Measurements from ENCODE around the gene NMNAT2.
"Not testable (repeated sequence)": the region's sequence is repeated elsewhere in the genome, so short reads cannot be mapped to it uniquely, and the experiment has no call there.

NMNAT2 gene

DNA sequence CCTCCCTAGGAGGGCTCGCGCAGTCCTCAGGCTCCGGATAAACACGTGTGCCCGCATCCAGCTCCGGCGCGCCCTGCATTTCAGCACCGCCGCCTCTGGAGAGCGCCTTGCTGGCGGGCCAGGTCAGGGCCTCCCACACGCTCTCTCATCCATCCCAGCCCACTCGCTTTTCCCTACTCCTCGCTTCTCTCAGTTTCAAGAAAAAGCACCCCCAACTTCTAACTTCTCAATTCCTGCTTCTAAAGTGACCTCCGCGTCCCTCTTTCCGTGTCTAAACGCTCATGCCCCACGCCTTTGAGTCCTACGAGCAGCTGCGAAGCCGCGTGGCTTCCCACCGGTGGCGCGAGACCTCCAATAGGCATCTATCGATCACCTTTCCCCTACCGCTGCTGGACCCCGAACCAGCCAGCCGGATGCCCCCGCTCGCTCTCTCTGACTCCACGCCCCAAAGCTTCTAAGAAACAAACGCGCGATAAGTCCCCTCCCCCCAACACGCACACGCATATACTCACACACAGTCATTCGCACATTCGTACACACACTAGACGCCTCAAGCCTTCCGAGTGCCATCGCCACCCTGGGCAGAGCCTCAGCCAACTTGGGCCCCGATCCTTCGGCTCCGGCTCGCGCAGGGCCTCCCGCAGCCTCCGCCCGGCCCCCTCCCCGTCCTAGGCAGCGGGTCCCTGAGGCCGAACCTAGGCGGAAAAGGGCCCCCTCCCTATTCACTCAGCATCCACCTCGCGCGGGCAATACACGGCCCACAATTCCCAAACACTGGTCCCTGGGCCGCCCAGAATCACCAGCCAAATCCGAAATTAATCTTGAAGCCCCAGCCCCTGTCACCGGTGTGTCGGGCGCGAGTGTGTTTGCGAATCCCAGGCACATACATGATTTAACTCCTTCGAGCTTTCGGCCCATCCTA lies 1.1 kb downstream of the NMNAT2 start:
- DNase-seq, result peak; percentile 48

- DNase-seq, result no peak
These were observed 3.8 kb downstream of the NMNAT2 start for GRCh38 chr1:183414365-183414764.

DNA sequence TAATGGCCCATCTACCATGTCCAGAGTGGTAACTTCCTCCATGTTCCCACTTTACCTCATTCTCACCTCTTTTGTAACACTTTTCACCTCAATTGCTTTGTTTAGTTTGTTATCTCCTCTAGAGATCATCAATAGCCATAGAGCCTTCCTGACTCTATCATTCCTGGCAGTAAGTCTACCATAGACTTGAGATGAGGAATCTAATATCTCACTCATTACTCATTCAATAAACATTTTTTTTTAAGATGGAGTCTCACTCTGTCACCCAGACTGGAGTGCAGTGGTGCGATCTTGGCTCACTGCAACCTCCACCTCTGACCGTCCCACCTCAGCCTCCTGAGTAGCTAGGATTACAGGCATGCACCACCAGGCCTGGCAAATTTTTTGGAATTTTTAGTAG lies 7.1 kb downstream of the NMNAT2 start:
- DNase-seq, result no peak

DNA sequence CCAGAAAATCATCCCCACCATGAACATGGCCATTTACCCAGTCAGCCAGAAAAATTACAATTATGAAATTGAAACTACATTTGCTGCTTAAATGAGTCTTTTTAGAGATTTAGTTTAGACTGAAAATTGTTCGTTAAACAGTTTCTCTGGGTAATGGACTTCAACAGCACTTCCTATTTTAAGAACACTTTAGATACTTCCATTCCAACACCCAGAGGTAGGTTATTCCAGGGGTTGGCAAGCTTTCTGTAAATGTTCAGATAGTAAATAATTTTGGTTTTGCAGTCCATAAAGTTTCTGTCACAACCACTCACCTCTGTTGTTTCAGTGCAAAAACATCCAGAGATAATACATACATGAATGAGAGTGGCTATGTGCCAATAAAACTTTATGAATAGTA lies 10.2 kb downstream of the NMNAT2 start:
- DNase-seq, result no peak

- no peak for DNase-seq
These were observed 10.7 kb downstream of the NMNAT2 start for GRCh38 chr1:183407474-183407873.

GRCh38 chr1:183404476-183404875 lies 13.7 kb downstream of the NMNAT2 start:
- DNase-seq, result peak; percentile 2

- no peak for DNase-seq
These were observed 14.7 kb downstream of the NMNAT2 start for GRCh38 chr1:183403498-183403897.

- DNase-seq, result not testable (repeated sequence)
These were observed 16.6 kb downstream of the NMNAT2 start for GRCh38 chr1:183401565-183401964.

DNA sequence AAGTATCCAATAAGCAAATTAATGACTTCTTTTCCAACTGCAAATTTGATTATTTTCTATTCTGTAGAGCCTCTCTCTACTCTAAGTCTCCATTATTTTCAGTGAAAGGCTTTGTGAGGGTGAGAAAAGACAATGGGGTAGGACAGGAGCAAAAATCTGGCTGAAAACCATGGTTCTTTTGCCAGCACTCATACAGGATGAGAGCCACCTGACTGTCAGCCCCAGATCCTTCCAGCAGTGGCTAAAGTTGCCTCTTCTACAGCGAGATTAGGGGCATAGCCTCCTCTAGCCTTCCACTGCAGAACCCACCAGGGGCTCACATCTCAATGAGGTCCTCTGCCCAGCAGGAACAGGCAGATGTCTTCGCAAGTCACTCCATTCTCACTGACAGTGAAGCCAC lies 23.7 kb downstream of the NMNAT2 start:
- DNase-seq, result no peak

DNA sequence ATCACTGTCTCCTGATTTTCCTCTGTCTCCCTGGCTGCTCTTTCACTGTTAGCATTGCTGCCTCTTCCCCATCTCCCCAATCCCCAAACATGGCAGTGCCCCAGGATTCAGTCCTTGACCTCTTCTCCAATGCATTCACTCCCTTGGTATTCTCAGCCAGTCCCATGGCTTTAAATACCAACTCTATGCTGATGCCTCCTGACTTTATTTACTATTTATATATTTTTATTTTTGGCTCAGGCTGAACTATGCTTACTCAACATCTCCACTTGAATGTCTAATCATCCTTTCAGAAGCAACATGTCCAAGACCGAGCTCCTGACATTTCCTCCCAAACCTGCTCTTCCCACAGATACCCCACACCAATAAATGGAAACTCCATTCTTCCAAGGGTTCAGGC lies 26.3 kb downstream of the NMNAT2 start:
- no peak for DNase-seq

DNA sequence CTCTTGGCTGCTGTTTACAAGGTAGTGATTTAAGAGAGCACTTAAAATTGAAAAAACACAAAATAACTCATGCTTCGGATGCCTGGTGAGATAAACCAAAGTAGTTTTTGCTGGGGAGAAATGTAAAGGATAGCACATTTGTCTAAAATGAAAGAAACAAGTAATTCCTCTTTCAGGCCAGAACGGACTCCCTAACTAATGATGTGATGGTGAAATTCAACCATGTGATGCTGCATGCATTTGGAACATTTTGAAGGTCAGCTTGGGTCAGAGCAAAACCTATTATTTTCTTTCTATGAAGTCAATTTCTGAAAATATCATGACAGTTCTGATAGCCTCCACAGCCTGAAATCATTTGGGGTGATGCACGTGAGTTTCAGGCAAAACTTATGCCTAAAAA lies 27.6 kb downstream of the NMNAT2 start:
- DNase-seq, result no peak

DNA sequence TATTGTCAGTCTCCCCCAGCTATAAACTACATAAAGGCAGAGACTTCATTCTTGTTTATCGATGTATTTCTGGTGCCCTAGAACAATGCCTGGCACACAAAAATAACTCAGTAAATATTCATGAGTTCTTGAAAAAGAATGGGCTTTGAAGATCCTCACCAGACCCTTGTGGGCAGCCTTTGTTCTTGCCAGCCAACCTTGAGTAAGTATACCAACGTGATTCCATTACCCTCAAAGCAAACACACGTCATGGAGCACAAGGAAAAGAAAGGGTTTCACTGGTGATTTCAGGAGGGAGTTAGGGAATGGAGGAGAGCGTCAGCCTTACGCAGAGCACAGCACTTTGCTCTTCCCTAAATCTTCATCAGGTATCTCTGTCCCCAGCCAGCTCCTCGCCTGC lies 29.4 kb downstream of the NMNAT2 start:
- no peak for DNase-seq

DNA sequence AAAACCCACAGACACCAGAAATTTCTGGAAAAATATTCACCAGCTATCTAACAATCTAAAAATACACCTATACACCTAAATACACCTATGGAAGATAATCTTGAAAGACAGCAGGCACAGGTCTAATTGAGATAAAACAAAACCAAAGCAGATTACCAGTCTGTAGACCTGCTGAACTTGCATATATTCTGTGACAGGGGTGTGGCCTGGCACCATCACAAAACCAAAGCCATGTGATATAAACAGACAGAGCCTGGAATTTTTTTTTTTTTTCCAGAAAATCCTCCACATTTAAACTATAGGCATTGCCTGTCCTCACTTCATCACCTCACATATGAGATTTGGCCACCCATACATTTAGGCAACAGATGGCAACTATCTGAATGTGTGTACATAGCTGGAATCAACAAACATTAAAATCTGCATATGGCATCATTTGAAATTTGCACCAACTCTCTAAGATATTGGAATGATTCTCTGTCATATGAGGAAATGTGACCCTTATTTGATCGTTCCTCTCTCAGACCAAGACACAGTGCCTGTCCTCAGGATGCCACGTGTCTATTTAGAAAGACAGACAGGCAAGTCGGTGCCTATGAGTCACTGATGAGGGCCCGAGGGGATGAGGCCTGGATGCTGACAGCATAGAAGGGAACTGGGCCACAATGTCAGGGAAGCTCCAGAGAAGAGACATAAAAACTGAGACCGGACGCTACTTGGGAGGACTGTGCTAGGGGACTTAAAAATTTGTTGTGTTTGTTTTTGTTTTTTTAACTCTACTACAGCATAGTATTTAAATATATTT lies 32.6 kb downstream of the NMNAT2 start:
- DNase-seq, result no peak

DNA sequence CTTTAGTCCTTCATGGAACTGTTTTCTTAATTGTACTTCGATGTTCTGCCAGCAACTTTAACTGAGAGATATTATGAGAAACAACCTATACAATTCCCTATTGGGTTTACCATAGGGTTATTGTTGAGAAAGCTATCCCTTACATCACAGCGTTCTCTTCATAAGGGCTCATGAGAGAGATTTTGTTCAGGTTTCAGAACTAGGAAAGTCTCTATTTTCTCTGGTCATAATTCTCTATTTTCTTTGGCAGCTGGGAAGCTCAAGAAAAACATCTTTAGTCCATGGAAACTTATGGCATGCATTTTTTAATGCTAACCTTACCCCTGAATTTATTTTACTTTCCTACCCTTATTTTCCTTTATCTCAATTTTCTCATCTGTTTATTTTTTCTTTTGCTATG lies 38.2 kb downstream of the NMNAT2 start:
- DNase-seq, result no peak

- DNase-seq, result no peak
These were observed 42.8 kb downstream of the NMNAT2 start for GRCh38 chr1:183375381-183375780.

DNA sequence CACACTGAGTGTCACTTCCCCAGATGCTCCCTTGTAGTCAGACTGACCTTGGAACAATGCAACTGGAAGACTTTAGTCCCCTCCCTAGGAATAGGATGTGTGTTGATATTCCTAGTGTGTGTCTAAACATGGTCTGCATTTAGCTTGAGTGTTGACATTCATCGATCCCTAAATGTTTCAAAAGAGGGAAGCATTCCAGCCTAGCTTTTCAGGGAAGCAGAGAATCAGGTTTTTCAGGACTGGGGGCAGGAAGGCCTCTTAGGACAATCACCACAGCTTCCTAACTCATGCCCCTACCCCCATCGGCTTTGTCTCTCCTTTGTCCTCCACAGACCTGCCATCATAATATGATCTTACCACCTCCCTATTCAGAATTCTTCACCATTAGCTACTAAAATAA lies 43.4 kb downstream of the NMNAT2 start:
- no peak for DNase-seq

DNA sequence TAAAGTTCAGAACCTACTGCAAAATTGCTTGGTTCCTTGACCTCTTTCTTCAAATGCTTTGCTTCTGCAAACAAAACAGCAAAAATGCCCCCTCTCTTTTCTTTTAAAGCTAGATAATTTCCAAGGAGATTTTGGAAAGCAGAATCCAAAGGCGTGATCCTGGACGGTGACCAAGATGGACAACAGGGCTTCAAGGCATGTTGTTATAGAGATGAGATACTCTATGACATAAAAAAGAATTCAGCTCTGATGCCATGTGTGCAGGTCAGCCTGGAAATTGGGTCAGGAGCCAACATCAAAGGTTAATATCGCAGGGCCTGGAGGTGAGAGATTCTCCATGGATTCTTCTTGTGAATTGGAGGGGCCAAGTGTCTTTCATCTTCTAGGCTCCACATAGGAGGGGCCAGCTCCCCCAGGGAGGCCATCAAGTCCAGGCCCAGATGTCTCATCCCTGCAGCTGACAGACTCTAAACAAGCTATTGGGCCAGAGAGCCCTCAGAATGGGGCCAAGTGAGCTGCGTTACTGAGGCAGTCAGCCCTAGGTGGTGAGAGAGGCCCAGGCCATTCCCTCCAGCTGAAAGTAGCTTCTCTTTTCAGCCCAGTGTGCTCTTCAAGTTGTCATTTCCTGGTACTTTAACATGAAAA lies 45.5 kb downstream of the NMNAT2 start:
- DNase-seq, result no peak

DNA sequence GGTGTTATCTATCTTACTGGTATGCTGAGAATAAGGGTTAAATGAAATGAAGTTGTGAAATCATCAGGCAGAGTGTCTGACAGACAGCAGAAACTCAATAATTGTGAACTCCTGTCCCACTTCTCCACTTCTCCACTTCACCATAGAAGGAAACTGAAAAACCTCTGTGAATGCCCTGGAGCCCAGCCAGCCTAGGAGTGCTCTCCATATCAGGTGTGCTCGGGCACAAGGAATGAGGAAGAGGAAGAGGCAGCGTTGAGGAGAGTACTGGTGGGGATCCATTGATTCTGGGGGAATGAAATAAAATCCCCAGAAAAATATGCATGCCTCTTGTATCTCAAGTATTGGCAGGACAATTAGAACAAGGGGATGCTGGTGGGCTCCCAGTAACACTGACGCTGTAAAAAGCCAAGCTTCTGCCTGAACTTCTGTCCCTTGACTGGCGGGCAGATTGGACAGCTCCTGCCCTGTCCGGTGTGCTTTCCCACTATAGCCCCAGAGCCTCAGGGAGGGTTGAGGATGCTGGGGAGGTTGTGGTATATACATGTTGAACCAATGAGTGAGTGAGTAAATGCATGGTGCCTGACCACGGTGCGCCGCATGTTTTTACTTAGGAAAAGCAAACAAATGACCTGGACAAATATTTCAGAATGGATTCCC lies 47.7 kb downstream of the NMNAT2 start:
- no peak for DNase-seq

- DNase-seq, result no peak
These were observed 49.7 kb downstream of the NMNAT2 start for GRCh38 chr1:183368213-183369108.

DNA sequence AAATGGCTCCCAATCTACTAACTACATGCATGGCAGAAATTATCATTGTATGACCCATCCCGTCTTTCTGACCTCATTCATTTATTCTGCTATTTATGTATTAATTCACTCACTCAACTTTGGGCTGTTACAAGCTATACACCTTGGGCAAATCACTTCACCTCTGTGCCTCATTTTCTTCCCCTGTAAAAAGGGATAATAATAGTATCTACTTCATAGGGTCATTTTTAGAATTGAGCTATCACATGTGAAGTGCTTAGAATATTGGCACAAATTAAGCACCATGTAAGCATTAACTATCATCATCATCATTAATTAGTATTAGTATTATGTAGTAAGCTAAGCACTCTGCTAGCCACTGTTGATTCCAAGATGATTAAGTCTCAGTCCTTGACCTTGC lies 52.1 kb downstream of the NMNAT2 start:
- DNase-seq, result no peak

DNA sequence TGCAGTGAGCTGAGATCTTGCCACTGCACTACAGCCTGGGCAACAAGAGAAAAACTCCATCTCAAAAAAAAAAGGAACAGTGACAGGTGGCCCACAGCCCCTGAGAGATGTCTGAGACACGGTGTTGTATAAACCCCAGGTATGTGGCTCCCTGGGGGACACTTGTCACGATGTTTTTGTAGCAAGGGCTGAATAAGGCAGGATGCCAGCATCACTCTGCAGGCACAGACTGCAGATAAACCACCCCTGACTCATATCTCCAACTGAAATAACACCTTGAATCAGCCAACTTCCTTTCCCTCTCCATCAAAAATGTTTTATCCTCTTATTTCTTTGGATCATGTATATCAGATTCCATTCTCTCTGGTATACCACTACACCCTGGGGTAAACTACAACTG lies 52.5 kb downstream of the NMNAT2 start:
- no peak for DNase-seq

DNA sequence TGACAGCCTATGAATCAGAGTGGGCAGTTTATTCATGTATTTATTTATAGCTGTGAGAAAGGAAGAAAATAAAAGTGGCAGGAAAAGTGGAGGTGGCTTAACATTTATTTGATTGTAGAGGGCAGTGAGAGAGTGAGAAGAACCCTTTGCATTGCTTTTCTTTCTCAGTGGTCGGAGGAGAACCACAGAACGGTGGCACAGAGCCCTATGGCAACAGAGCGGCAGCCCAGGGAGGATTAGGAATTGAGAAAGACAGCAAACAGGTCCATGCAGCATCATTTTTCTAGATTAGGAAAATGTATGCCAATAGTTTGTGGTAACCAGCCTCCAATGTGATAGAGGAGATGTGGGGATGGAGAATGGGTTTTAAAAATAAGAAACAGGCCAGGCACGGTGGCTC lies 53.1 kb downstream of the NMNAT2 start:
- DNase-seq, result no peak
